NCI-H187 (cell line): ENCODE results near the gene POC1B.
"Not testable (repeated sequence)": the region's sequence is repeated elsewhere in the genome, so short reads cannot be mapped to it uniquely, and the experiment has no call there.

Experiments used
- DNase-seq, 2 experiments: peaks; one replicate each; lab custom pipeline; 2025; lab: John Stamatoyannopoulos, UW

The POC1B gene

GRCh38 chr12:89464974-89465592, 60.8 kb downstream of the POC1B start:
- no peak for DNase-seq

- peak in 1 of 2 experiments; percentile 20 for DNase-seq
These were observed 63.9 kb downstream of the POC1B start for GRCh38 chr12:89461649-89462612.

- DNase-seq = no peak
These were observed 64.7 kb downstream of the POC1B start for GRCh38 chr12:89461190-89461589.

GRCh38 chr12:89459279-89459678, 66.6 kb downstream of the POC1B start:
- DNase-seq = not testable (repeated sequence)

GRCh38 chr12:89456565-89456964, 69.3 kb downstream of the POC1B start:
- no peak for DNase-seq

- DNase-seq = no peak
These were observed 71.6 kb downstream of the POC1B start for GRCh38 chr12:89454080-89454848.

GRCh38 chr12:89453121-89453978, 72.5 kb downstream of the POC1B start:
- no peak for DNase-seq

GRCh38 chr12:89451841-89452251, 74.0 kb downstream of the POC1B start:
- DNase-seq = no peak

GRCh38 chr12:89450907-89451306, 74.9 kb downstream of the POC1B start:
- DNase-seq = no peak

GRCh38 chr12:89448951-89449371, 76.9 kb downstream of the POC1B start:
- DNase-seq = no peak

GRCh38 chr12:89448526-89448925, 77.3 kb downstream of the POC1B start:
- no peak for DNase-seq

- no peak for DNase-seq
These were observed 85.9 kb downstream of the POC1B start for GRCh38 chr12:89439941-89440340.

GRCh38 chr12:89437231-89437630, 88.6 kb downstream of the POC1B start:
- no peak for DNase-seq

GRCh38 chr12:89436062-89436461, 89.8 kb downstream of the POC1B start:
- DNase-seq = no peak

GRCh38 chr12:89433634-89434033, 92.2 kb downstream of the POC1B start:
- DNase-seq = no peak

- DNase-seq = no peak
These were observed 93.5 kb downstream of the POC1B start for GRCh38 chr12:89432396-89432795.

GRCh38 chr12:89429528-89429927, 96.3 kb downstream of the POC1B start:
- no peak for DNase-seq

GRCh38 chr12:89427508-89428156, 98.2 kb downstream of the POC1B start:
- DNase-seq = no peak

GRCh38 chr12:89424846-89425245, 101.0 kb downstream of the POC1B start:
- DNase-seq = no peak

- DNase-seq = no peak
These were observed 101.5 kb downstream of the POC1B start for GRCh38 chr12:89424389-89424788.
